K562 (cell line): Measurements from ENCODE around the gene B9D2. TPM values are rescaled to one million over a fixed set of nuclear protein-coding genes. Genes with fewer than 3 reads are reported as not detected.

Experiments
- GATA2 ChIP-seq: sonication (generic); formaldehyde crosslinking; IDR thresholded peaks from 2 replicates; pipeline ENCODE4 v1.4.0; 2020; ENCODE audit warnings: mild to moderate bottlenecking, missing genetic modification reagents
- GTF2B ChIP-seq: IDR thresholded peaks from 2 replicates; pipeline ENCODE4 v1.6.1; 2011; ENCODE audit not compliant: insufficient read length; ENCODE audit errors: extremely low read depth
- PTBP1 ChIP-seq: fragments of 200-400 bp; formaldehyde crosslinking; IDR thresholded peaks from 2 replicates; pipeline ENCODE4 v1.6.1; 2017; ENCODE audit warnings: low read depth, low read length
- RNF2 ChIP-seq: sonication (generic); IDR thresholded peaks from 2 replicates; pipeline ENCODE4 v1.6.1; 2016
- THRB ChIP-seq: fragments of 450-650 bp; formaldehyde crosslinking; conservative IDR thresholded peaks from 2 replicates; pipeline ENCODE4 v1.4.0; 2022; ENCODE audit warnings: mild to moderate bottlenecking, missing genetic modification characterization
- polyA plus RNA-seq, 8 experiments: library from polyadenylated mRNA; depleted of rRNA in 4 of 8; stranded (reverse) in 5 of 8; unstranded in 3 of 8; fragments of >200 nt; fragmentation: Nextera tagmentation in 2 of 8; fragmentation: Illumina TruSeq in 1 of 8; extraction: Ambion mirVana in 2 of 8; extraction: Trizol in 1 of 8; gene quantifications; 2 replicates each; pipeline versions ENCODE4 v1.2.1 to v1.2.3, GENCODE V29; 2011 to 2014; ENCODE audit warnings: inconsistent platforms in 1 of 8, missing spikeins in 1 of 8
- total RNA-seq, 7 experiments: library from RNA; depleted of rRNA in 6 of 7; stranded (reverse); fragments of >200 nt in 6 of 7; fragmentation: Illumina TruSeq in 2 of 7; extraction: Trizol in 2 of 7; gene quantifications; 2 replicates each; pipeline versions ENCODE4 v1.2.1 to v1.2.3, GENCODE V29; 2011 to 2021; ENCODE audit warnings: low replicate concordance in 1 of 7

B9D2 gene
- total and polyA plus RNA-seq, 9 of the 15 experiments (the other 6 are each of a cell fraction or from before 2014, with no cell fraction given), result 0.83 to 6.9 (median 2.8) TPM

- TF ChIP-seq THRB, result peak; percentile 94
- no peak for TF ChIP-seq PTBP1
- TF ChIP-seq RNF2, result 0 out of 2 replicates have a peak, but pooled peaks have one; percentile 16
- TF ChIP-seq GTF2B, result no peak
- no peak for TF ChIP-seq GATA2 (CRISPR knock-in tag)
- TF ChIP-seq, all 486 proteins: peak for 211
Observed at GRCh38 chr19:41310033-41310831, 53.7 kb downstream of the B9D2 start, which contains the start of gene CCDC97 (continued).
